HG03558 (cell line): ENCODE results near the gene PEX7.
"Not testable (repeated sequence)": the region's sequence is repeated elsewhere in the genome, so short reads cannot be mapped to it uniquely, and the experiment has no call there.

ENCODE experiments used
- ATAC-seq: cut with Tn5 transposase; IDR thresholded peaks from one replicate; pipeline ENCODE4 v1.9.1; 2021; ENCODE audit warnings: moderate number of reproducible peaks; ENCODE audit not compliant: unreplicated experiment; ENCODE audit errors: extremely low read depth

The PEX7 gene

DNA sequence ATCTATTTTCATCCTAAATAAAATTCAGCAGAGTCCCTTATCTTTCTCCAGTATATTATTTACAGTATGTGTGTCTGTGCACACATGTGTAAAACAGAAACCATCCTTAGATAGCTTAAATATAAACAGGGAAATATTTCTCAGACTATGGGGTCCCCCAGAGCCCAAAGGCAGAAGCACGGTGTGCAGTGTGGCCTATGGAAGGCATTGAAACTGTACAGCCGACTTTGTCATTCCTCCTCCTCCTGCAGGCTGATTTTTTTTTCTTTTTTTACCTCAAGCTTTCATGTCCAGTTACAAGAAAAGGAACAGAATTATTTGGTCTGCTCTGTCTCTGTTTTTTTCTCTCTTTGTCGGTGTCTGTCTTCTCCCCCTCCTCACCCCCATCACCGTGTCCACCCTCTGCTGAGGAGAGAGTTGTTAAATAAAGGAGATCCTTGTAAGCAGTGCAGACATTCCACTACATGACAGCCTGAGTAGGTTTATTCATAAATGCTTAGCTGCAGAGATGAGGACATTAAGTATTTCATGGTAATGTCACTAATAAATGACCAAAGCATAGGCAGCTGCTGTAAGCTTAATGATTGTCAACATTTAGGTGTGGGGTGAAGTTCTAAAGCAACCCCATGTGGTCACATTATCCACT is 67.9 kb downstream of the PEX7 start:
- ATAC-seq, result no peak

- no peak for ATAC-seq
These were observed 68.6 kb downstream of the PEX7 start for GRCh38 chr6:136890986-136891385.

DNA sequence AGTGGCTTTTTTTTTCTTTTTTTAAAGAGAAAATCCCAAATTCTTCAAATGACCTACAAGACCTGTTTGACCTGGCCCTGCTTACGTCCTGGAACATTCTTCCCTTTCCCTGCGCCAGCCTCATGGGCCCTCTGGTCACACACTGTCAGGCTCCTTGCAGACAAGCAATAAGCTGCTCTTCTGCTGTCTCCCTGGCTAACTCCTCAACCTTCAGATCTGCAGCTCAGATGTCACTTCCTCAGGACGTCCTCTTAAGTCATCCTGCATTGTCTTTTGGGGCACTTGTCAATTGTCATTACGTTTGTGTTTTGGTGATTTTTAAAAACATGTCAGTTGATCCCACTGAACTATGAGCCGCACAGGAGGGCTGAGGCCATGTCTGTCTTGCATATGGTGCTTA is 70.8 kb downstream of the PEX7 start:
- no peak for ATAC-seq

GRCh38 chr6:136895901-136896300 is 73.5 kb downstream of the PEX7 start:
- ATAC-seq, result no peak

- no peak for ATAC-seq
These were observed 74.7 kb downstream of the PEX7 start for GRCh38 chr6:136897071-136897470.

DNA sequence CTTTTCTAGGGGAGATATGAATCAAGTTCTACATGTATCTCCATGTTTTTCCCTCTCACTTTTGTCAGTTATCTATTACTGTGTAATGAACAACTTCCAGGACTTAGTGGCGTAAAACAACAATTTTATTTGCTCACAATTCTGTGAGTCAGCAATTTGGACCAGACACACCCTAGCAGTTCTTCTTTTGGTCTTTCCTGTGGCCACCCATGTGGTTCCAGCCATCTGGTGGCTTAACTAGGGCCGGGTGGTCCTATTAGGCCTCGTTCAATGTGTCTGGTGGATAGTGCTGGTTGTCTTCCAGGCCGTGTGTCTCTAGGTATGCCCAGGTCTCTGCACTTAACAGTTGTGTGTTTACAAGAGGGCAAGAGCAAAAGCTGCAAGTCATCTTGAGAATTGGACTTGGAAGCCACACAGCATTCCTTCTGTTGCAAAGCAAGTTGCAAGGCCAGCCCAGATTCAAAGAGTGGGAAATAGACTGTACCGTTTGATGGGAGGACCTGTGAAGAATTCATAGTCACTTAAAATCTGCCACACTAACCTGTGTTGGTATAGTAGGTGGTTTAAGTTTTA is 78.9 kb downstream of the PEX7 start:
- ATAC-seq, result no peak

GRCh38 chr6:136904477-136904876 is 82.1 kb downstream of the PEX7 start:
- not testable (repeated sequence) for ATAC-seq

DNA sequence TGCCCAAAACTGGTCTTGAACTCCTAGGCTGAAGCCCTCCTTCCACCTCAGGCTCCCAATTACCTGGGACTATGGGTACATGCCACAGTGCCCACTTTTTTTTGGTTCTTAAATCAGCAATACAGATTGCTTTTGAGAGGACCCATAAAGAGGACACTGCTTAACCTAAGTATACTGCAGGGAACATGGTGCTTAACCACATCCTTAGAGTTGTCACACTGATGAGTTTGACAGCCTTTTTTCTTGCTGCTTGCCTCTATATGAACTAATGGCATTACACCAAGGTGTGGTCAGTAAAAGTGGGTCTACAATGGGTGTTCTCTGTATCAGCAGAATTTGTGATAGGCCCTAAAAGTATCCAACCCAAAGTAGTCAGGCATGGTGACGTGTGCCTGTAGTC is 92.6 kb downstream of the PEX7 start:
- no peak for ATAC-seq

GRCh38 chr6:136918706-136919105 is 96.3 kb downstream of the PEX7 start:
- no peak for ATAC-seq

GRCh38 chr6:136920216-136920615 is 97.8 kb downstream of the PEX7 start:
- ATAC-seq, result no peak

GRCh38 chr6:136920671-136921380 is 98.4 kb downstream of the PEX7 start:
- ATAC-seq, result no peak

GRCh38 chr6:136921381-136921935 is 99.1 kb downstream of the PEX7 start:
- ATAC-seq, result no peak

DNA sequence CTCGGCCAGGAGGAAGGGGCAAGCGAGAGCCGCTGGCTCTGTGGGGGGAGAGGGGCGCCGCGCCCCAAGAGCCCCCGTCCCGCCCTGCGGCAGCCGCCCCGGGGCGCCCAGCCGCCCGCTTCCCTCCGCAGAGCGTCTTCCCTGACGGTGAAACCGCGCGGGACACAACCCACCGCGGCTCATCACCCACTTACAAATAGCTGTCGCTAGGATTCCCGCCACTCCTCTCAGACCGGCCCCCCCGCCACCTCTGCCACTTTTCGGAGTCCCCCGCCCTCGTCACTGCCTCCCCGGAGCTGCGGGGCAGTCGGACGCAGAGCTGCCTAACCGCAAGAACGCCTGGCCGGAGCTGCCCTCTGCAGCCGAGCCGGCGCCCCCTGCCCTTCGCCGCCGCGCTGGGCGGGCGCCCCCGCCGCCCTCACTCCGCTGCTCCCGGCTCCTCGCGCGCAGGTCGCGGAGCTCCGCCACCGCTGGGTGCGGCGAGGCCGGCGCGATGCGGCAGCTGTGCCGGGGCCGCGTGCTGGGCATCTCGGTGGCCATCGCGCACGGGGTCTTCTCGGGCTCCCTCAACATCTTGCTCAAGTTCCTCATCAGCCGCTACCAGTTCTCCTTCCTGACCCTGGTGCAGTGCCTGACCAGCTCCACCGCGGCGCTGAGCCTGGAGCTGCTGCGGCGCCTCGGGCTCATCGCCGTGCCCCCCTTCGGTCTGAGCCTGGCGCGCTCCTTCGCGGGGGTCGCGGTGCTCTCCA is 99.7 kb downstream of the PEX7 start, which contains the start of gene SLC35D3:
SLC35D3 (plus strand) TSS at position 366 of the 749 bp plus-strand sequence; CDS start at position 494, 128 bp downstream.
- no peak for ATAC-seq

- ATAC-seq, result no peak
These were observed 100.3 kb downstream of the PEX7 start for GRCh38 chr6:136922685-136923006.

- no peak for ATAC-seq
These were observed 100.9 kb downstream of the PEX7 start for GRCh38 chr6:136923116-136923953.

GRCh38 chr6:136923954-136924673 is 101.7 kb downstream of the PEX7 start:
- ATAC-seq, result no peak

- no peak for ATAC-seq
These were observed 104.0 kb downstream of the PEX7 start for GRCh38 chr6:136926383-136926782.

DNA sequence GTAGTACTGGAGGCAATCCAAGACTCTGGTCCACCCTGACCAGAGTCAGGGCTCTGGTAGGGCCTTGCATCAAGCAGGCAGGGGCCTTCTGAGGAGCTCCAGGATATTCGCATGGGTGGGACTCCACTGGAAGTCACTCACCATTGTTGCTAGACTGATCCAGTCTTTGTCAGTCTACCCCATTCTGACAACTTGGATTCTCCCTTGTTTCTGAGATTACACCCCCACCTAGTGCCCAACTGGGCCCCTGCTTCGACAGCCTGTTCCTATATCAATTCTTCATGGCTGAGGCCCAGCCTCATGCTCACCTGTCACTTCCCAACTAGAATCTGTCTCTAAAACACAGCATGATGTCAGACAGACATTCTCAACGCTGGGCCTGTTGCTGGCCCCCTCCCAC is 104.9 kb downstream of the PEX7 start:
- ATAC-seq, result no peak

DNA sequence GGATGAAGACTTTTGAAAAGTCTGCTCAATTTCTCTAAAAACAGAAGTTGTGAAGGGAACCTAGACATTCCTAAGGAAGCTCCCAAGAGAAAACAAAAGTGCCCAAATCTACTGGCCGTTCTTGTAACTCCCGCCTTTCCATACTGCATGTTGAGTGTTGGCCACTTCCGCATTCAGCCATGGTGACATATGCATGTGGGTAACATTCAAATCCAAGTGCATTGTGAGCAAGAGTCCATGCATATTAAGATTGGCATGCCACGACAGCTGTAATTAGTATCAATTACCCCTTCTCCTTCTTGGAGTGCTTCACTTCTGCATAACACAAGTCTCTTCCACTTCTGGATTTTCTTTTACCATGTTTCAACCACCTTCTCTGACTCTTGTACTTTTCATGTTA is 108.1 kb downstream of the PEX7 start:
- no peak for ATAC-seq
